ENCODE data around the gene ITPRIPL1. TPM values are rescaled to one million over a fixed set of nuclear protein-coding genes. Genes with fewer than 3 reads are reported as not detected.

The ITPRIPL1 gene, protein sequence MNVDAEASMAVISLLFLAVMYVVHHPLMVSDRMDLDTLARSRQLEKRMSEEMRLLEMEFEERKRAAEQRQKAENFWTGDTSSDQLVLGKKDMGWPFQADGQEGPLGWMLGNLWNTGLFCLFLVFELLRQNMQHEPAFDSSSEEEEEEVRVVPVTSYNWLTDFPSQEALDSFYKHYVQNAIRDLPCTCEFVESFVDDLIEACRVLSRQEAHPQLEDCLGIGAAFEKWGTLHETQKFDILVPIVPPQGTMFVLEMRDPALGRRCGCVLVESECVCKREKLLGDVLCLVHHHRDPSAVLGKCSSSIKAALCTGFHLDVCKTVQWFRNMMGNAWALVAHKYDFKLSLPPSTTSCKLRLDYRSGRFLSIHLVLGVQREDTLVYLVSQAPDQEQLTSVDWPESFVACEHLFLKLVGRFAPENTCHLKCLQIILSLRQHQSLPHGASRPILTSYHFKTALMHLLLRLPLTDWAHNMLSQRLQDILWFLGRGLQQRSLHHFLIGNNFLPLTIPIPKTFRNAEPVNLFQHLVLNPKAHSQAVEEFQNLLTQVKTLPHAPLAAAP
- 4.3 and 4.9 TPM in 2 replicates for total RNA-seq (ENCODE audit: low replicate concordance)

DNA sequence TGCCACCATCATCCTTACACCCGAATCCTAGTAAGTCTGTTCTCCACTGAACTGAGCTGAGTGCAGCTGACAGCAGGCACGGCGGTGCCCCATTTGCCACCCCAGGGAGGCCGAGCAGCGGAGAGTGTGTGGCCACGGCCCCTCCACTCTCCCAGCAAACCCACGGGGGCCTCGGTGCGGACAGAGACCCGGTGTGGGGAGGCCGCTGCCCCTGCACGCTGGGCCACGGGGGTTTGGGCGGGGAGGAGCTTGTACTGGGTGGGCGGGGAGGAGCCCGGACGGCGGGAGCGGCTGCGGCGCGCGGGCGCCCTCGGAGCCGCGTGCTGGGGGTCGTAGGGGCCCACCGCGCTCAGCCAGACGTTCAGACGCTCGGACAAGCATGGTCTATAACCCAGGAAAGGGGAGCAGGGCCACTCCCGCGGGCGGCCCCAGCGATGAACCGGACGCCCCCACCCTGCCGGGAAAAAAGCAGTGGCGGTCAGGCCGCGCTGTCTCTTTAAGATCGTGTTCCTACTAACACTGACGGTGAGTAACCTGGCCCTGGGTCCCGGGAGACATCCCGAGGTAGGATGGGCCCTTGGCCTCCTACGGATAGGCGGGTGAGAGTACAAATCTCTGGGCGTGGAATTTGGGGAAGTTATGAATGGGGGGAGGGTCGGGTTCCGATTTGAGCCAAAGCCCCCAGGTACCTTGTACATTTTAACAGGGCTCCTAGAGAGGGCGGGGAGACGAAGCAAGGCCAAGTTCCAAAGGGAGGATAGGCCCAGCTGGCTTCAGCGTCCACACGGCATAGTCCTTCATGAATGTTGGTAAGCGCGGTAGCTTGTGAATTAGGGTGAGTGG is at the start of gene ITPRIPL1:
Gene ITPRIPL1 (plus strand): TSS at position 277 of the 843 bp plus-strand sequence. CDS start 523 bp downstream, at position 800.
- Histone ChIP-seq H3K27me3 (peaks cover 62% of the 10 kb centered on the region), H3F3A (ENCODE audit: low read depth) (peaks cover 29% of the 10 kb centered on the region)
- TF ChIP-seq EZH2phosphoT487 (IDR thresholded peaks at IDR 0.05) = peak; percentile 41
- TF ChIP-seq, protein P1, sequence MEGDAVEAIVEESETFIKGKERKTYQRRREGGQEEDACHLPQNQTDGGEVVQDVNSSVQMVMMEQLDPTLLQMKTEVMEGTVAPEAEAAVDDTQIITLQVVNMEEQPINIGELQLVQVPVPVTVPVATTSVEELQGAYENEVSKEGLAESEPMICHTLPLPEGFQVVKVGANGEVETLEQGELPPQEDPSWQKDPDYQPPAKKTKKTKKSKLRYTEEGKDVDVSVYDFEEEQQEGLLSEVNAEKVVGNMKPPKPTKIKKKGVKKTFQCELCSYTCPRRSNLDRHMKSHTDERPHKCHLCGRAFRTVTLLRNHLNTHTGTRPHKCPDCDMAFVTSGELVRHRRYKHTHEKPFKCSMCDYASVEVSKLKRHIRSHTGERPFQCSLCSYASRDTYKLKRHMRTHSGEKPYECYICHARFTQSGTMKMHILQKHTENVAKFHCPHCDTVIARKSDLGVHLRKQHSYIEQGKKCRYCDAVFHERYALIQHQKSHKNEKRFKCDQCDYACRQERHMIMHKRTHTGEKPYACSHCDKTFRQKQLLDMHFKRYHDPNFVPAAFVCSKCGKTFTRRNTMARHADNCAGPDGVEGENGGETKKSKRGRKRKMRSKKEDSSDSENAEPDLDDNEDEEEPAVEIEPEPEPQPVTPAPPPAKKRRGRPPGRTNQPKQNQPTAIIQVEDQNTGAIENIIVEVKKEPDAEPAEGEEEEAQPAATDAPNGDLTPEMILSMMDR (IDR thresholded peaks at IDR 0.05) = no peak
- peak; percentile 62 for TF ChIP-seq EZH2 (IDR thresholded peaks at IDR 0.05)

DNA sequence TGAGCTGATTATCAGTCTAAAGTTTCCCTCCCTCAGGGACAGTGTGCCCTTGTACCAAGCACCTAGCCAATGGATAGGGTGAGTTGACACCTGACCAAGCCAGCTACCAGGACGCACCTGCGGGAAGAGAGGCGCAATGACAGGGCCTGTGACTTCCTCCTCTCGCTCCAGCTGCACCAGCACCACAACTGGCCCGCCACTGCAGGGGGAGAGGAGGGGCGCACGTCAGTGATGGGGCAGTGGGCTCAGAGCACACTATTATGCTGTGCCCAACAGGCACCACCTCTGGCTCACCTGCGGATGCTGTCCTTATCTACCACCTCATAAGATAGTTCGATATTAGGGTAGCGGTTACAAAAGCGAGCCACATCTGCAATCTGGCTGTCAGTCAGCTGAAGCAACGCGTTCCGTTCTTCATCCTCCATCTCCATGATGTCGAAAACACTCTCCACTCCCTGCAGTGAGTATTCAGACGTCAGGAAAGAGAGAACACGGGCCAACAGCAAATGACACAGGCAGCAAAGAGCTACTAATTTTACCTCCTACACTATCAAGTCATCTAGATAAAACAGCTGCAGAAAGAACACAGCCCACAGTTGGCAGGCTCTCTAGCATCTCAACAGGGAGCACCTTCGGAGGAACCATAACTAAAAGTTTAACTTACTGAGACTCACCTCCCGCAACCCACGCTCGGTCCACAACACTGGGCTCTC is 48.2 kb upstream of the ITPRIPL1 start:
- H3K9me3 Mint-ChIP-seq = no peaks in the 10 kb centered on the region
- H3K79me2 ChIP-seq (ENCODE audit: low read depth) = no peaks in the 10 kb centered on the region
- no peak overlapping the region for H3K4me2 ChIP-seq
- H3K27ac Mint-ChIP-seq = no peak overlapping the region
- TF ChIP-seq EZH2 (IDR thresholded peaks at IDR 0.05) (no peak), EZH2phosphoT487 (IDR thresholded peaks at IDR 0.05) (no peak)
- TF ChIP-seq, protein P1 (IDR thresholded peaks at IDR 0.05) = no peak
- no peaks in the 10 kb centered on the region for H3K4me1 ChIP-seq
- H3K27me3 Mint-ChIP-seq (ENCODE audit: insufficient read depth, low read depth) = peaks cover 2% of the 10 kb centered on the region
- peaks cover 28% of the 10 kb centered on the region for H3F3A ChIP-seq (ENCODE audit: low read depth)
- H4K20me1 ChIP-seq (ENCODE audit: low read depth) = peaks cover under 1% of the 10 kb centered on the region
- no peak overlapping the region for H3K4me3 Mint-ChIP-seq
- no peaks in the 10 kb centered on the region for H3K27me3 ChIP-seq
- no peak for DNase-seq (ENCODE audit: low spot score)
- no peaks in the 10 kb centered on the region for H3K4me1 Mint-ChIP-seq
- H3K9me3 ChIP-seq (ENCODE audit: low read depth) = no peaks in the 10 kb centered on the region
- H3K27ac ChIP-seq = no peak overlapping the region
- H3K36me3 ChIP-seq = peaks cover 6% of the 10 kb centered on the region
- H3K36me3 Mint-ChIP-seq = peaks cover 30% of the 10 kb centered on the region
- no peak overlapping the region for H3K4me3 ChIP-seq
- H2AFZ ChIP-seq (replicated peaks) = no peak overlapping the region
- no peak overlapping the region for H3K9ac ChIP-seq

More for the DNA sequence above, at the start of gene ITPRIPL1:
- Mint-ChIP-seq H3K27ac (no peak within 1 kb of the TSS), H3K4me3 (peak within 1 kb of the TSS; percentile 83), H3K4me1 (peaks cover 25% of the 10 kb centered on the region), H3K9me3 (no peaks in the 10 kb centered on the region), H3K36me3 (peaks cover 12% of the 10 kb centered on the region), H3K27me3 (ENCODE audit: insufficient read depth, low read depth) (peaks cover 33% of the 10 kb centered on the region)
- peak within 1 kb of the TSS; percentile 54 for H3K4me3 ChIP-seq
- no peak within 1 kb of the TSS for H3K27ac ChIP-seq
- H3K9ac ChIP-seq = no peak within 1 kb of the TSS
- H3K4me1 ChIP-seq = peaks cover 15% of the 10 kb centered on the region
- no peaks in the 10 kb centered on the region for H4K20me1 ChIP-seq (ENCODE audit: low read depth)
- H3K9me3 ChIP-seq (ENCODE audit: low read depth) = no peaks in the 10 kb centered on the region
- peak; percentile 50 for DNase-seq (ENCODE audit: low spot score)
- peak within 1 kb of the TSS; percentile 99 for H2AFZ ChIP-seq (replicated peaks)
- peak within 1 kb of the TSS; percentile 82 for H3K4me2 ChIP-seq
- no peaks in the 10 kb centered on the region for H3K79me2 ChIP-seq (ENCODE audit: low read depth)
- no peaks in the 10 kb centered on the region for H3K36me3 ChIP-seq

DNA sequence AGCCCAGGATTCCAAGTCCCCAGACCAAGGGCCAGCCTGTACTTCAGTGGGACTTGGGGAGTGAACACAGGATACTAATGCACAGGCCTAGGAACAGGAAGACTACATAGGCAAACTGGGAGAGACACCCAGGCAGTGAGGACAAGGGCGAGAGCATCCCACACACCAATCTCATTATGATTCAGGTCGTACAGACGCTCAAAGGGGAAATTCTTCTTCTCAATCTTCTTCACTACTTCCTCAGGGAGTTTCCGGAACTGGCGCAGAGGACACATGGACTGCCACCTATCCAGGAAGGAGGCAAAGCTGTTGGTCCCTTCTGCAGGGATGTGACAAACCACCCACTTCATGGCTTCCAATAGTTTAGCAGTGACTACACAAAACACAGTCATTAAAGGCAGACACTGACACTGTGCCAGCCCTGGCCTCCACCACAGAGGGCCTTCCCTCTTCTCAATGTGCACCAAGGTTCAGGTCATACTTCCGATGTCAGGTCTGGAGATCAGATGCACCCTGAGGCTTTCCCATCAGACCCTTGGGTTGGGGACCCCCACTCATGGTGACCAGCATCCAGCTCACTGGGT is 37.8 kb upstream of the ITPRIPL1 start:
- H4K20me1 ChIP-seq (ENCODE audit: low read depth) = no peaks in the 10 kb centered on the region
- Mint-ChIP-seq H3K36me3 (peaks cover 56% of the 10 kb centered on the region), H3K27me3 (ENCODE audit: insufficient read depth, low read depth) (peaks cover 3% of the 10 kb centered on the region), H3K4me3 (no peak overlapping the region), H3K27ac (no peak overlapping the region), H3K9me3 (no peaks in the 10 kb centered on the region), H3K4me1 (no peaks in the 10 kb centered on the region)
- H3K79me2 ChIP-seq (ENCODE audit: low read depth) = no peaks in the 10 kb centered on the region
- no peak overlapping the region for H3K4me3 ChIP-seq
- no peak overlapping the region for H3K4me2 ChIP-seq
- H3K9ac ChIP-seq = no peak overlapping the region
- no peaks in the 10 kb centered on the region for H3K27me3 ChIP-seq
- no peak overlapping the region for H2AFZ ChIP-seq (replicated peaks)
- no peaks in the 10 kb centered on the region for H3F3A ChIP-seq (ENCODE audit: low read depth)
- H3K9me3 ChIP-seq (ENCODE audit: low read depth) = no peaks in the 10 kb centered on the region
- H3K27ac ChIP-seq = no peak overlapping the region
- peaks cover 7% of the 10 kb centered on the region for H3K36me3 ChIP-seq
- DNase-seq (ENCODE audit: low spot score) = no peak
- no peaks in the 10 kb centered on the region for H3K4me1 ChIP-seq
- TF ChIP-seq EZH2phosphoT487 (IDR thresholded peaks at IDR 0.05) (no peak), EZH2 (IDR thresholded peaks at IDR 0.05) (no peak)
- TF ChIP-seq, protein P1 (IDR thresholded peaks at IDR 0.05) = no peak
